Colonic mucosa (tissue), 4 donors: ENCODE data around the gene NUP43. TPM values are rescaled to one million over a fixed set of nuclear protein-coding genes. Genes with fewer than 3 reads are reported as not detected.

Experiments used
- DNase-seq: peaks from one replicate; pipeline ENCODE4 v3.0.0-alpha.2; 2020
- H3K27ac ChIP-seq: fragments of 200-600 bp; one replicate; pipeline ENCODE4 v1.8.0; 2021
- H3K27me3 ChIP-seq: fragments of 200-600 bp; one replicate; pipeline ENCODE4 v1.8.0; 2021
- H3K36me3 ChIP-seq: fragments of 200-600 bp; one replicate; pipeline ENCODE4 v1.8.0; 2021
- H3K4me1 ChIP-seq: fragments of 200-600 bp; one replicate; pipeline ENCODE4 v1.8.0; 2021; ENCODE audit warnings: mild to moderate bottlenecking
- H3K4me3 ChIP-seq: fragments of 200-600 bp; one replicate; pipeline ENCODE4 v1.8.0; 2021
- H3K9ac ChIP-seq, 2 donors: one replicate each; pipeline ENCODE4 v1.7.0; 2013; ENCODE audit warnings: control low read depth in 2 of 2, low read depth in 2 of 2, low read length in 2 of 2
- H3K9me3 ChIP-seq: fragments of 200-600 bp; one replicate; pipeline ENCODE4 v1.8.0; 2021
- CTCF ChIP-seq: fragments of 200-600 bp; IDR thresholded peaks from one replicate; pipeline ENCODE4 v1.8.0; 2022; ENCODE audit warnings: antibody characterized with exemption, mild to moderate bottlenecking
- intact Hi-C: fragments of 100-400 bp; cut with DNase I; formaldehyde crosslinking; loops from one replicate; pipeline ENCODE4 v1.14.1; 2022
- total RNA-seq, 2 donors: library from RNA; stranded (reverse); fragmentation: NEBNext Ultra II Directional in 1 of 2; extraction: Animal tissue kit (Norgen Biotek cat#: 25700) in 1 of 2; gene quantifications; one replicate each; pipeline ENCODE4 v1.2.1, GENCODE V29; 2021
- donor health status: healthy.
- donor health status: DM: no; HTN: no; CAD: no.
- donor health status: DM: no; HTN: no; CAD: no.

Gene NUP43
- 10 to 100 TPM; 25.0 to 43.5 TPM for total RNA-seq

DNA sequence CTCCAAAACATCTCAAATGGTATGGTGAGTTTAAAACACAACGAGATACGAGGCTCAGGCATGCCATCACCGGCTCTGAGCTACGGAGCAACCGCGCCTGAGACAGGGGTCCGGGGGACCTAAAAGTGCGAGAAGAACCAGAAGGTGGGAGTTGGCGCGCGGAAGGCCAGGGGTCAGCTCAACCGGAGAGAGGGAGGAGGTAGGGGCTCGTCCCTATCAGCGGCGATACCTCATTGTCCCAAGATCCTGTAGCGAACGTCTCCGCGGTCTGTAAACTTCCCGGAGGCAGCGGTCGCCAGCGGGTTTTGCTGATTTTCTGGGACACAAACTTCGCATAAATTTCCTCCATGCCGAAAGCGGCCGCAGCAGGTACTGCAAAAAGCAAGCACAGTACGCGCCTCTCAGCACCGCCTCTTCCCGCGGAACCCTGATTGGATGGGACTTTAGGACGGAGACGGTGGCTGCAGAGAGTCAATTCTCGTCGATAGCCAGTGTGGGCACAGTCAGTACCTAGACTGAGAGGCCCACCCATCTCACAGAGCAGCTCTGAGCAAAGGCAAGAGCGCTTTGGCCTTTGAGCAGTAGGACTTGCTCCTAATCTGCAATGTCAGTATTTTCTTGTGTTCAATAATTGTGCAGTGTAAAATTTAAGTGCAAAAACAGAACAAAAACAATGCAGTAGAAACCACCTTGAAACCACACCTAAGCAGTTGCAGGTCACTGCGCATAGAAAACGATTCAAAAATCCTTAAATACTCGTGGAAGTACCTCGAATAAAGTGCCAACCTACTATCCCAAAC is at the start of gene NUP43:
Gene NUP43, minus strand, starts transcription at position 383 of the 800 bp plus-strand sequence. Its CDS starts 34 bp downstream, at position 349.
- peak; percentile 62 for TF ChIP-seq CTCF
- intact Hi-C loops = no loop called here
- peak within 1 kb of the TSS; percentile 58 for H3K27ac ChIP-seq
- peak within 1 kb of the TSS; percentile 71 to 94 for H3K9ac ChIP-seq
- peaks cover 6% of the 10 kb centered on the region for H3K4me1 ChIP-seq
- peaks cover 8% of the 10 kb centered on the region for H3K36me3 ChIP-seq
- no peaks in the 10 kb centered on the region for H3K9me3 ChIP-seq
- DNase-seq = peak; percentile 95
- H3K4me3 ChIP-seq = peak within 1 kb of the TSS; percentile 74
- H3K27me3 ChIP-seq = no peaks in the 10 kb centered on the region

GRCh38 chr6:149783551-149783950 is 37.2 kb upstream of the NUP43 start:
- Histone ChIP-seq H3K27me3 (no peaks in the 10 kb centered on the region), H3K9me3 (no peaks in the 10 kb centered on the region), H3K4me1 (no peaks in the 10 kb centered on the region), H3K9ac (no peak overlapping the region), H3K4me3 (no peak overlapping the region), H3K36me3 (no peaks in the 10 kb centered on the region), H3K27ac (no peak overlapping the region)
- TF ChIP-seq CTCF = no peak
- intact Hi-C loops = no loop called here
- no peak for DNase-seq

- no peak overlapping the region for H3K27ac ChIP-seq
- intact Hi-C loops = no loop called here
- no peak overlapping the region for H3K9ac ChIP-seq
- H3K4me1 ChIP-seq = no peaks in the 10 kb centered on the region
- no peak for DNase-seq
- no peaks in the 10 kb centered on the region for H3K27me3 ChIP-seq
- no peaks in the 10 kb centered on the region for H3K36me3 ChIP-seq
- no peaks in the 10 kb centered on the region for H3K9me3 ChIP-seq
- TF ChIP-seq CTCF = no peak
- no peak overlapping the region for H3K4me3 ChIP-seq
These were observed 36.0 kb upstream of the NUP43 start for GRCh38 chr6:149782337-149782736.

DNA sequence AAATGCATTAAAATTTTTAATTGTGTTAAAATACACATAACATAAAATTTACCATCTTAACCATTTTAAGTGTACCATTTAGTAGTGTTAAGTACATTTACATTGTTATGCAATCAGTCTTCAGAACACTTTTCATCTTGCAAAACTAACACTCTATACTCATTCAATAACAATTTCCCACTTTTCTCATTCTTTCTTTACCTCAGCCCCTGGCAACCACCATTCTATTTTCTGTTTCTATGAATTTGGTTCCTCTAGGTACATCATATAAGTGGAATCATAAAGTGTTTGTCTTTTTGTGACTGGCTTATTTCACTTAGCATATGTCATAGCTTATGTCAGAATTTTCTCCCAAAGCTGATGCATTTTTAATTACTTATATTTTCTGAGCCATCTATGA is 35.4 kb upstream of the NUP43 start:
- intact Hi-C loops = no loop called here
- Histone ChIP-seq H3K9me3 (no peaks in the 10 kb centered on the region), H3K36me3 (no peaks in the 10 kb centered on the region), H3K9ac (no peak overlapping the region), H3K4me3 (no peak overlapping the region), H3K27ac (no peak overlapping the region), H3K27me3 (no peaks in the 10 kb centered on the region), H3K4me1 (no peaks in the 10 kb centered on the region)
- no peak for DNase-seq
- TF ChIP-seq CTCF = no peak

DNA sequence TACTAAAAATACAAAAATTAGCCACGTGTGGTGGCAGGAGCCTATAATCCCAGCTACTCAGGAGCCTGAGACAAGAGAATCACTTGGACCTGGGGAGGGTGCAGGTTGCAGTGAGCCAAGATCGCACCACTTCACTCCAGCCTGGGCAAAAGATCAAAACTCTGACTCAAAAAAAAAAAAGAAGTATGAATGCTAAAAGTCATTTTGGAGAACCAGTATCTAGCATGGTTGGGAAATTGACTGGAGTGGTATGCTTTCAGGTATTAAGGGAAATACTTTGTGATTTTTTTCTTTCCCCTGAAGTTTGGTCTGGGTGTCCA is 33.3 kb upstream of the NUP43 start:
- DNase-seq = no peak
- TF ChIP-seq CTCF = no peak
- no peaks in the 10 kb centered on the region for H3K4me1 ChIP-seq
- no peak overlapping the region for H3K9ac ChIP-seq
- no peak overlapping the region for H3K27ac ChIP-seq
- intact Hi-C loops = no loop called here
- H3K36me3 ChIP-seq = no peaks in the 10 kb centered on the region
- H3K27me3 ChIP-seq = no peaks in the 10 kb centered on the region
- H3K9me3 ChIP-seq = no peaks in the 10 kb centered on the region
- H3K4me3 ChIP-seq = no peak overlapping the region
